SK-N-SH (cell line): ENCODE measurements around the gene SCGB3A1. TPM values are rescaled to one million over a fixed set of nuclear protein-coding genes. Genes with fewer than 3 reads are reported as not detected.

Source experiments
- CTCF ChIA-PET: fragments of 300-600, 350-600 bp; formaldehyde crosslinking; extraction: SDS; loops from one replicate; lab custom pipeline; 2021; lab: Yijun Ruan, JAX
- POLR2A ChIA-PET: fragments of 350-600 bp; sonication (Branson Sonifier 250); formaldehyde crosslinking; extraction: SDS; loops from one replicate; lab custom pipeline; 2020; ENCODE audit warnings: antibody characterized with exemption, inconsistent platforms; lab: Yijun Ruan, JAX
- DNase-seq: peaks from one replicate; pipeline ENCODE4 v3.0.0; 2012
- H2AFZ ChIP-seq: fragments of 200-600 bp; sonication (generic); 2 replicates; pipeline ENCODE4 v1.8.1; 2016; ENCODE audit warnings: antibody characterized with exemption, mild to moderate bottlenecking, low read depth
- H3F3A ChIP-seq: fragments of 200-600 bp; sonication (generic); replicated peaks from 2 replicates; pipeline ENCODE3; 2016; ENCODE audit warnings: antibody characterized with exemption, mild to moderate bottlenecking; ENCODE audit not compliant: insufficient read depth
- H3K27ac ChIP-seq, 2 experiments: fragments of 200-500 bp in 1 of 2; fragments of 200-600 bp in 1 of 2; sonication (Bioruptor generic) in 1 of 2; sonication (generic), shearing (Covaris generic) in 1 of 2; 2 replicates each; pipeline versions ENCODE4 v1.5.1 to v1.6.1; 2014 to 2016; ENCODE audit warnings: low read depth in 2 of 2, inconsistent platforms in 1 of 2, low read length in 1 of 2, mild to moderate bottlenecking in 1 of 2, mixed read lengths in 1 of 2
- H3K27me3 ChIP-seq: fragments of 200-600 bp; sonication (generic), shearing (Covaris generic); 2 replicates; pipeline ENCODE4 v1.6.1; 2016; ENCODE audit warnings: mixed run types; ENCODE audit not compliant: insufficient read depth
- H3K36me3 ChIP-seq, 2 experiments: fragments of 200-500 bp in 1 of 2; fragments of 200-600 bp in 1 of 2; sonication (Bioruptor generic) in 1 of 2; sonication (generic) in 1 of 2; replicated peaks in 1 of 2; 2 replicates each; pipeline versions ENCODE3 to v1.5.1; 2014 to 2016; ENCODE audit warnings: low read length in 1 of 2, mild to moderate bottlenecking in 1 of 2; ENCODE audit not compliant: insufficient read depth in 2 of 2, control insufficient read depth in 1 of 2
- H3K4me1 ChIP-seq, 2 experiments: fragments of 200-500 bp in 1 of 2; fragments of 200-600 bp in 1 of 2; sonication (Bioruptor generic) in 1 of 2; sonication (generic), shearing (Covaris generic) in 1 of 2; 2 replicates each; pipeline versions ENCODE4 v1.5.1 to v1.6.1; 2014 to 2016; ENCODE audit warnings: low read depth in 1 of 2, low read length in 1 of 2, mixed run types in 1 of 2; ENCODE audit not compliant: insufficient read depth in 2 of 2, control insufficient read depth in 1 of 2
- H3K4me2 ChIP-seq: fragments of 200-600 bp; sonication (generic), shearing (Covaris generic); 2 replicates; pipeline ENCODE4 v1.6.1; 2017; ENCODE audit warnings: mixed run types
- H3K4me3 ChIP-seq, 2 experiments: fragments of 200-500 bp in 1 of 2; fragments of 200-600 bp in 1 of 2; sonication (Bioruptor generic) in 1 of 2; sonication (generic), shearing (Covaris generic) in 1 of 2; 2 replicates each; pipeline versions ENCODE4 v1.5.1 to v1.8.1; 2014 to 2016; ENCODE audit warnings: low read depth in 2 of 2, inconsistent platforms in 1 of 2, low read length in 1 of 2, mild to moderate bottlenecking in 1 of 2, mixed read lengths in 1 of 2, moderate library complexity in 1 of 2
- H3K79me2 ChIP-seq: fragments of 200-600 bp; sonication (generic); 2 replicates; pipeline ENCODE4 v1.8.1; 2017; ENCODE audit warnings: mild to moderate bottlenecking; ENCODE audit not compliant: insufficient read depth
- H3K9ac ChIP-seq: fragments of 200-600 bp; sonication (generic); 2 replicates; pipeline ENCODE4 v1.6.1; 2017; ENCODE audit warnings: mixed run types
- H3K9me2 ChIP-seq: fragments of 200-600 bp; sonication (generic); 2 replicates; pipeline ENCODE4 v1.6.1; 2017; ENCODE audit warnings: mixed run types
- H3K9me3 ChIP-seq: fragments of 200-600 bp; sonication (generic); 2 replicates; pipeline ENCODE4 v1.6.1; 2017; ENCODE audit warnings: mixed run types, mild to moderate bottlenecking, moderate library complexity
- H4K20me1 ChIP-seq: fragments of 200-600 bp; sonication (generic); 2 replicates; pipeline ENCODE4 v1.6.1; 2017; ENCODE audit warnings: mild to moderate bottlenecking, mixed run types; ENCODE audit not compliant: insufficient read depth
- CHD2 ChIP-seq: fragments of 150-350 bp; IDR thresholded peaks from 2 replicates; pipeline ENCODE4 v1.6.1; 2018; ENCODE audit warnings: low read length; ENCODE audit not compliant: partially characterized antibody
- CTCF ChIP-seq: fragments of 200-600 bp; sonication (generic); IDR thresholded peaks from 2 replicates; pipeline ENCODE4 v1.6.1; 2017; ENCODE audit warnings: antibody characterized with exemption, mild to moderate bottlenecking, moderate library complexity
- EP300 ChIP-seq, 2 experiments: IDR thresholded peaks; 2 replicates each; pipeline versions ENCODE4 v1.4.0 to v1.6.1; 2012; ENCODE audit warnings: borderline replicate concordance in 1 of 2, low read depth in 1 of 2, low read length in 1 of 2
- EZH2phosphoT487 ChIP-seq: fragments of 200-600 bp; sonication (generic); IDR thresholded peaks from 2 replicates; pipeline ENCODE4 v1.6.1; 2017; ENCODE audit warnings: low read depth, mixed run types, mild to moderate bottlenecking, antibody characterized with exemption, moderate library complexity, borderline replicate concordance
- FOXJ3 ChIP-seq: sonication (generic); formaldehyde crosslinking; IDR thresholded peaks from 2 replicates; pipeline ENCODE4 v1.5.1; 2020; ENCODE audit warnings: mild to moderate bottlenecking, missing genetic modification reagents
- IRF3 ChIP-seq: fragments of 150-350 bp; IDR thresholded peaks from 2 replicates; pipeline ENCODE4 v1.6.1; 2016; ENCODE audit warnings: mild to moderate bottlenecking, low read depth, low read length
- JUND ChIP-seq: IDR thresholded peaks from 2 replicates; pipeline ENCODE4 v1.4.0; 2012
- MEF2A ChIP-seq: IDR thresholded peaks from 2 replicates; pipeline ENCODE4 v1.4.0; 2012; ENCODE audit warnings: low read depth, borderline replicate concordance
- NRF1 ChIP-seq: IDR thresholded peaks from 2 replicates; pipeline ENCODE4 v1.6.1; 2012; ENCODE audit warnings: low read depth, mild to moderate bottlenecking, low read length
- PBX3 ChIP-seq: IDR thresholded peaks from 2 replicates; pipeline ENCODE4; 2012
- POLR2AphosphoS5 ChIP-seq: IDR thresholded peaks from 2 replicates; pipeline ENCODE4 v1.6.1; 2012; ENCODE audit warnings: low read depth, low read length
- RAD21 ChIP-seq: IDR thresholded peaks from 2 replicates; pipeline ENCODE4 v1.6.1; 2012; ENCODE audit warnings: mild to moderate bottlenecking, low read length
- RFX5 ChIP-seq: IDR thresholded peaks from 2 replicates; pipeline ENCODE4 v1.6.1; 2012; ENCODE audit warnings: mild to moderate bottlenecking, improper control_type of control experiment, low read length
- SMC3 ChIP-seq: IDR thresholded peaks from 2 replicates; pipeline ENCODE4 v1.6.1; 2012; ENCODE audit warnings: low read depth, low read length, improper control_type of control experiment
- TCF12 ChIP-seq: IDR thresholded peaks from 2 replicates; pipeline ENCODE4 v1.4.0; 2012
- USF2 ChIP-seq: fragments of 150-350 bp; IDR thresholded peaks from 2 replicates; pipeline ENCODE4 v1.6.1; 2017; ENCODE audit warnings: antibody characterized with exemption, low read length, low read depth, borderline replicate concordance
- YY1 ChIP-seq: IDR thresholded peaks from 2 replicates; pipeline ENCODE4 v1.4.0; 2012; ENCODE audit warnings: low read depth, mild to moderate bottlenecking
- ZBTB33 ChIP-seq: IDR thresholded peaks from 2 replicates; pipeline ENCODE4 v1.4.0; 2012; ENCODE audit warnings: low read depth, borderline replicate concordance
- WGBS: methylation state at CpG from one replicate; pipeline ENCODE4 v1.1.6; 2017; ENCODE audit warnings: low lambda C conversion rate; 5-methylcytosine and 5-hydroxymethylcytosine counted together
- polyA plus RNA-seq, 3 experiments: library from polyadenylated mRNA; depleted of rRNA; stranded (reverse); fragments of >200 nt; gene quantifications; 2 replicates each; pipeline ENCODE4 v1.2.3, GENCODE V29; 2012

SCGB3A1 gene
- polyA plus RNA-seq, 1 of the 3 experiments (the other 2 are of a cell fraction): not detected

- no peaks in the 10 kb centered on the region for H4K20me1 ChIP-seq
- 45% methylated on average over 13 of the region's 24 CpGs for WGBS
- TF ChIP-seq CHD2: no peak
- TF ChIP-seq EP300 (IDR thresholded peaks at IDR 0.05; ENCODE audit: borderline replicate concordance in 1 of 2, low read depth in 1 of 2, low read length in 1 of 2): no peak
- TF ChIP-seq FOXJ3 (CRISPR knock-in tag): no peak
- TF ChIP-seq RAD21: no peak
- H3K4me2 ChIP-seq: no peak overlapping the region
- H3K9me3 ChIP-seq: no peaks in the 10 kb centered on the region
- H3K9ac ChIP-seq: no peak overlapping the region
- CTCF ChIA-PET: interaction anchor here (1.5 to 3.8 kb wide), 2 partner anchors 10 to 22 kb away, joined by 7 to 11 read pairs; no protein-coding TSS in a partner anchor
- no peak overlapping the region for H3K27ac ChIP-seq
- no peak overlapping the region for H3K4me3 ChIP-seq
- peak; percentile 18 for DNase-seq
- H3K9me2 ChIP-seq: no peaks in the 10 kb centered on the region
- H3K36me3 ChIP-seq: no peaks in the 10 kb centered on the region
- H2AFZ ChIP-seq: no peak overlapping the region
- no peaks in the 10 kb centered on the region for H3K4me1 ChIP-seq
- H3F3A ChIP-seq: no peaks in the 10 kb centered on the region
- no peaks in the 10 kb centered on the region for H3K79me2 ChIP-seq
- peaks cover 18% of the 10 kb centered on the region; the same call in 1 of the 2 replicates for H3K27me3 ChIP-seq
- POLR2A ChIA-PET: no interaction called here
Observed at GRCh38 chr5:180596668-180597231, 5.5 kb upstream of the SCGB3A1 start.

- no peak overlapping the region for H2AFZ ChIP-seq
- no peak overlapping the region for H3K27ac ChIP-seq
- H3K4me1 ChIP-seq: no peaks in the 10 kb centered on the region
- H3F3A ChIP-seq: no peaks in the 10 kb centered on the region
- no peaks in the 10 kb centered on the region for H3K9me3 ChIP-seq
- peak; percentile 14 for DNase-seq
- no peaks in the 10 kb centered on the region for H3K9me2 ChIP-seq
- H3K4me3 ChIP-seq: no peak overlapping the region
- 48% methylated on average over 4 of the region's 12 CpGs for WGBS
- ChIA-PET CTCF (interaction anchor here (1.5 to 3.8 kb wide), 2 partner anchors 10 to 23 kb away, joined by 7 to 11 read pairs; no protein-coding TSS in a partner anchor), POLR2A (no interaction called here)
- no peaks in the 10 kb centered on the region for H4K20me1 ChIP-seq
- no peaks in the 10 kb centered on the region for H3K79me2 ChIP-seq
- H3K9ac ChIP-seq: no peak overlapping the region
- peaks cover 22% of the 10 kb centered on the region; the same call in 1 of the 2 replicates for H3K27me3 ChIP-seq
- no peak overlapping the region for H3K4me2 ChIP-seq
- no peaks in the 10 kb centered on the region for H3K36me3 ChIP-seq
- TF ChIP-seq YY1: no peak
- TF ChIP-seq POLR2AphosphoS5: no peak
- TF ChIP-seq USF2: no peak
- TF ChIP-seq RFX5: no peak
- no peak for TF ChIP-seq EP300 (IDR thresholded peaks at IDR 0.05; ENCODE audit: borderline replicate concordance in 1 of 2, low read depth in 1 of 2, low read length in 1 of 2)
- no peak for TF ChIP-seq JUND
- TF ChIP-seq IRF3: no peak
- no peak for TF ChIP-seq MEF2A
- no peak for TF ChIP-seq TCF12
- no peak for TF ChIP-seq CTCF
- no peak for TF ChIP-seq ZBTB33
- no peak for TF ChIP-seq SMC3
- no peak for TF ChIP-seq EZH2phosphoT487
- no peak for TF ChIP-seq PBX3
- TF ChIP-seq NRF1: no peak
Observed at GRCh38 chr5:180596115-180596667, 4.9 kb upstream of the SCGB3A1 start.
